GM12878 (cell line): ENCODE data around the gene CPNE5. TPM values are rescaled to one million over a fixed set of nuclear protein-coding genes. Genes with fewer than 3 reads are reported as not detected.

ENCODE experiments used
- ATAC-seq: fragments of 200-7000 bp; cut with Tn5 transposase; 3 replicates; pipeline ENCODE4 v1.9.1; 2020; ENCODE audit warnings: mild to moderate bottlenecking, moderate library complexity
- BruUV-seq: library from RNA; stranded (reverse); fragments of 400-500 nt; replicated peaks from 2 replicates; lab custom pipeline; 2021; lab: Mats Ljungman, UMichigan
- CTCF ChIA-PET: fragments of 300-600 bp; sonication (Branson Sonifier 250); formaldehyde crosslinking; extraction: SDS; loops from one replicate; lab custom pipeline; 2021; ENCODE audit warnings: inconsistent platforms; lab: Yijun Ruan, JAX
- POLR2A ChIA-PET: fragments of 350-600 bp; formaldehyde crosslinking; extraction: SDS; loops from one replicate; lab custom pipeline; 2021; ENCODE audit warnings: inconsistent platforms; lab: Charles Lee
- RAD21 ChIA-PET: fragments of 300-600 bp; sonication (Branson Sonifier 250); formaldehyde crosslinking; loops from one replicate; lab custom pipeline; 2023; ENCODE audit warnings: antibody characterized with exemption; ENCODE audit not compliant: unreplicated experiment; lab: Charles Lee
- SMC1A ChIA-PET: fragments of 300-600 bp; sonication (Branson Sonifier 250); formaldehyde crosslinking; loops from one replicate; lab custom pipeline; 2023; ENCODE audit not compliant: unreplicated experiment, uncharacterized antibody; lab: Charles Lee
- DNase-seq: peaks from one replicate; pipeline ENCODE4 v3.0.0-alpha.2; 2011; ENCODE audit warnings: low read depth, low spot score
- FAIRE-seq: peaks from 3 replicates; lab custom pipeline; 2011; peaks lifted over from hg19 to GRCh38; lab: Jason Lieb, UNC
- H2AFZ ChIP-seq: 2 replicates; pipeline ENCODE4 v1.6.0; 2011; ENCODE audit warnings: low read depth, low read length, control low read depth; ENCODE audit not compliant: control insufficient read depth
- H3K27ac ChIP-seq: 2 replicates; pipeline ENCODE4 v1.5.1; 2011; ENCODE audit warnings: control low read depth; ENCODE audit not compliant: control insufficient read depth, insufficient read depth
- H3K27me3 ChIP-seq, 2 experiments: replicated peaks in 1 of 2; 2 replicates each; pipeline versions ENCODE4 v1.6.0 to v1.6.1; 2011; ENCODE audit warnings: low read length in 1 of 2; ENCODE audit not compliant: control insufficient read depth in 2 of 2, insufficient read depth in 2 of 2
- H3K36me3 ChIP-seq, 2 experiments: 2 replicates each; pipeline ENCODE4 v1.5.1; 2011; ENCODE audit warnings: low read length in 1 of 2; ENCODE audit not compliant: control insufficient read depth in 2 of 2, insufficient read depth in 2 of 2
- H3K4me1 ChIP-seq: 2 replicates; pipeline ENCODE4 v1.6.1; 2011; ENCODE audit warnings: mild to moderate bottlenecking, low read length, moderate library complexity, mixed read lengths; ENCODE audit not compliant: control insufficient read depth, insufficient read depth
- H3K4me2 ChIP-seq: 2 replicates; pipeline ENCODE4 v1.6.0; 2011; ENCODE audit warnings: control low read depth; ENCODE audit not compliant: control insufficient read depth, insufficient read depth
- H3K4me3 ChIP-seq: fragments of 200-600 bp; sonication (generic); 2 replicates; pipeline ENCODE4 v1.5.1; 2016
- H3K79me2 ChIP-seq: 2 replicates; pipeline ENCODE4 v1.6.0; 2011; ENCODE audit warnings: low read length; ENCODE audit not compliant: control insufficient read depth, insufficient read depth
- H3K9ac ChIP-seq: 2 replicates; pipeline ENCODE4 v1.8.0; 2011; ENCODE audit warnings: low read length, control low read depth, mixed read lengths; ENCODE audit not compliant: control insufficient read depth, insufficient read depth
- H3K9me3 ChIP-seq: replicated peaks from 3 replicates; pipeline ENCODE4 v1.5.1; 2011; ENCODE audit warnings: mild to moderate bottlenecking, low read length; ENCODE audit not compliant: control insufficient read depth, insufficient read depth
- H4K20me1 ChIP-seq: 2 replicates; pipeline ENCODE4 v1.6.0; 2011; ENCODE audit not compliant: control insufficient read depth, insufficient read depth
- BCL11A ChIP-seq: IDR thresholded peaks from 2 replicates; pipeline ENCODE4 v1.6.1; 2011; ENCODE audit warnings: low read depth, low read length
- EGR1 ChIP-seq, 2 experiments: IDR thresholded peaks; 1 replicate in 1 of 2; 2 replicates in 1 of 2; pipeline ENCODE4 v1.6.1; 2011 to 2012; ENCODE audit warnings: low read depth in 2 of 2, low read length in 2 of 2, borderline replicate concordance in 1 of 2, mild to moderate bottlenecking in 1 of 2, moderate library complexity in 1 of 2
- ESRRA ChIP-seq: IDR thresholded peaks from 2 replicates; pipeline ENCODE4 v1.6.1; 2012; ENCODE audit warnings: mild to moderate bottlenecking, low read length, improper control_type of control experiment
- FOXK2 ChIP-seq: fragments of 450-650 bp; IDR thresholded peaks from 2 replicates; pipeline ENCODE4 v1.6.1; 2017; ENCODE audit warnings: mild to moderate bottlenecking, moderate library complexity
- KDM1A ChIP-seq: fragments of 200-600 bp; sonication (generic); IDR thresholded peaks from 2 replicates; pipeline ENCODE4 v1.6.1; 2016; ENCODE audit warnings: borderline replicate concordance
- MAX ChIP-seq: IDR thresholded peaks from 2 replicates; pipeline ENCODE4 v1.6.1; 2012; ENCODE audit warnings: low read depth, low read length, improper control_type of control experiment
- MEF2A ChIP-seq: IDR thresholded peaks from 2 replicates; pipeline ENCODE4 v1.6.1; 2011; ENCODE audit warnings: low read depth, mild to moderate bottlenecking, low read length, moderate library complexity; ENCODE audit not compliant: insufficient read depth
- MEF2B ChIP-seq: fragments of 450-650 bp; IDR thresholded peaks from 2 replicates; pipeline ENCODE4 v1.6.1; 2018; ENCODE audit warnings: mild to moderate bottlenecking, moderate library complexity; ENCODE audit not compliant: partially characterized antibody, poor library complexity, severe bottlenecking
- NFYB ChIP-seq: IDR thresholded peaks from 2 replicates; pipeline ENCODE4 v1.6.1; 2011; ENCODE audit warnings: low read depth, mild to moderate bottlenecking, low read length, improper control_type of control experiment, moderate library complexity; ENCODE audit not compliant: insufficient read depth
- PRDM15 ChIP-seq: fragments of 450-650 bp; formaldehyde crosslinking; IDR thresholded peaks from 2 replicates; pipeline ENCODE4 v1.4.0; 2020; ENCODE audit warnings: mild to moderate bottlenecking, moderate library complexity
- RUNX3 ChIP-seq: IDR thresholded peaks from 2 replicates; pipeline ENCODE4 v1.6.1; 2012; ENCODE audit warnings: low read length, inconsistent platforms
- SKIL ChIP-seq: fragments of 450-650 bp; IDR thresholded peaks from 2 replicates; pipeline ENCODE4 v1.6.1; 2017; ENCODE audit warnings: mild to moderate bottlenecking, low read depth, inconsistent platforms; ENCODE audit not compliant: poor library complexity, severe bottlenecking
- SMAD1 ChIP-seq: fragments of 450-650 bp; IDR thresholded peaks from 2 replicates; pipeline ENCODE4 v1.6.1; 2018; ENCODE audit warnings: mild to moderate bottlenecking, low read depth; ENCODE audit not compliant: partially characterized antibody
- TAF1 ChIP-seq: IDR thresholded peaks from 2 replicates; pipeline ENCODE4 v1.6.1; 2011; ENCODE audit warnings: mild to moderate bottlenecking, low read depth, low read length, borderline replicate concordance
- YBX1 ChIP-seq: fragments of 450-650 bp; IDR thresholded peaks from 2 replicates; pipeline ENCODE4 v1.6.1; 2016; ENCODE audit warnings: antibody characterized with exemption
- WGBS: methylation state at CpG from one replicate; pipeline ENCODE4 v1.1.6; 2016; ENCODE audit warnings: low lambda C conversion rate; ENCODE audit not compliant: insufficient replicate concordance, insufficient coverage; ENCODE audit errors: missing lambda C conversion rate; 5-methylcytosine and 5-hydroxymethylcytosine counted together
- in situ Hi-C: fragments of 300-500 bp; cut with MboI; formaldehyde crosslinking; loops from 9 replicates; pipeline ENCODE4 v1.14.3; 2018; ENCODE audit warnings: mixed read lengths
- intact Hi-C: fragments of 100-400 bp; cut with micrococcal nuclease; formaldehyde crosslinking; loops from one replicate; pipeline ENCODE4 v1.14.2; 2022; ENCODE audit not compliant: unreplicated experiment
- polyA plus RNA-seq, 11 experiments: library from polyadenylated mRNA; depleted of rRNA in 4 of 11; unstranded in 6 of 11; stranded (reverse) in 5 of 11; fragments of >200 nt; fragmentation: Nextera tagmentation in 4 of 11; fragmentation: Illumina TruSeq in 1 of 11; extraction: Ambion mirVana in 4 of 11; extraction: Trizol in 1 of 11; gene quantifications; 1 replicate in 1 of 11; 2 replicates in 10 of 11; pipeline versions ENCODE4 v1.2.1 to v1.2.3, GENCODE V29; 2011 to 2016; ENCODE audit warnings: inconsistent platforms in 2 of 11, missing spikeins in 2 of 11, low read depth in 1 of 11
- total RNA-seq, 4 experiments: library from RNA; depleted of rRNA in 3 of 4; stranded (reverse); fragments of >200 nt in 3 of 4; fragmentation: Illumina TruSeq in 1 of 4; extraction: Trizol in 1 of 4; gene quantifications; 2 replicates each; pipeline versions ENCODE4 v1.2.1 to v1.2.3, GENCODE V29; 2013 to 2021

The CPNE5 gene
- total and polyA plus RNA-seq, 10 of the 15 experiments (the other 5 are each of a cell fraction or from before 2014, with no cell fraction given), result 2.4 to 39.1 (median 18.2) TPM

- TF ChIP-seq PRDM15 (CRISPR knock-in tag) (no peak), MEF2B (no peak), BCL11A (no peak), NFYB (no peak), MEF2A (no peak), SMAD1 (no peak)
Measured at GRCh38 chr6:36856277-36856676, 17.0 kb upstream of the CPNE5 start (continued).

- POLR2A ChIA-PET, result no interaction called here
- intact Hi-C loops, result loop anchor here (10.0 kb wide), 1 partner anchor 231 kb away; no protein-coding TSS in a partner anchor
- H3K27me3 ChIP-seq, result no peaks in the 10 kb centered on the region
- H3K36me3 ChIP-seq, result peaks cover 12 to 13% of the 10 kb centered on the region in 2 experiments; a peak in 3 of 4 replicates
- H3K79me2 ChIP-seq, result no peaks in the 10 kb centered on the region; the same call in 1 of the 2 replicates
- no TSS peak for BruUV-seq
- no peaks in the 10 kb centered on the region; the same call in 2 of the 3 replicates for H3K9me3 ChIP-seq
- no peak overlapping the region for H3K9ac ChIP-seq
- RAD21 ChIA-PET, result no interaction called here
- SMC1A ChIA-PET, result interaction anchor here (0.6 kb wide), 1 partner anchor 96 kb away, joined by 3 read pairs; no protein-coding TSS in a partner anchor
- no peaks in the 10 kb centered on the region for H4K20me1 ChIP-seq
- FAIRE-seq (no peak), DNase-seq (no peak), ATAC-seq (no peak)
- no peak overlapping the region for H3K4me3 ChIP-seq
- 98% methylated on average over 10 of the region's 10 CpGs for WGBS
- H2AFZ ChIP-seq, result no peak overlapping the region
- in situ Hi-C loops, result no loop called here
- CTCF ChIA-PET, result interaction anchor here (0.7 to 1.4 kb wide), 4 partner anchors 9 to 90 kb away, joined by 3 read pairs; no protein-coding TSS in a partner anchor
- H3K4me1 ChIP-seq, result no peaks in the 10 kb centered on the region
- no peak overlapping the region for H3K4me2 ChIP-seq
- H3K27ac ChIP-seq, result no peak overlapping the region
- no peak for TF ChIP-seq RUNX3
- no peak for TF ChIP-seq KDM1A
- no peak for TF ChIP-seq MAX
- TF ChIP-seq SKIL, result no peak
- no peak for TF ChIP-seq YBX1
- TF ChIP-seq ESRRA, result no peak
- no peak for TF ChIP-seq FOXK2
- TF ChIP-seq EGR1 (IDR thresholded peaks at IDR 0.05; ENCODE audit: borderline replicate concordance in 1 of 2, low read depth in 2 of 2, low read length in 2 of 2), result no peak
- TF ChIP-seq TAF1, result no peak
Measured at GRCh38 chr6:36855750-36856149, 16.5 kb upstream of the CPNE5 start.
